Gastroesophageal sphincter (tissue), 3 donors: ENCODE results near the gene ADD3.

Experiments
- CTCF ChIP-seq, 4 experiments: fragments of 200-600 bp in 2 of 4; fragments of 450-650 bp in 2 of 4; sonication (generic) in 1 of 4; IDR thresholded peaks; one replicate each; pipeline ENCODE4 v1.5.1; 2017 to 2019; ENCODE audit warnings: antibody characterized with exemption in 4 of 4, mild to moderate bottlenecking in 2 of 4, moderate library complexity in 2 of 4
- EP300 ChIP-seq: sonication (generic); formaldehyde crosslinking; IDR thresholded peaks from one replicate; pipeline ENCODE4 v1.6.1; 2017; ENCODE audit warnings: antibody characterized with exemption, mild to moderate bottlenecking

- TF ChIP-seq CTCF (IDR thresholded peaks at IDR 0.05) (no peak), EP300 (no peak)
Observed at GRCh38 chr10:109960682-109961081, 47.1 kb upstream of the ADD3 start.
